HG03558 (cell line): Measurements from ENCODE around the gene SMAP1.

Experiments used
- ATAC-seq: cut with Tn5 transposase; IDR thresholded peaks from one replicate; pipeline ENCODE4 v1.9.1; 2021; ENCODE audit warnings: moderate number of reproducible peaks; ENCODE audit not compliant: unreplicated experiment; ENCODE audit errors: extremely low read depth

SMAP1 gene

DNA sequence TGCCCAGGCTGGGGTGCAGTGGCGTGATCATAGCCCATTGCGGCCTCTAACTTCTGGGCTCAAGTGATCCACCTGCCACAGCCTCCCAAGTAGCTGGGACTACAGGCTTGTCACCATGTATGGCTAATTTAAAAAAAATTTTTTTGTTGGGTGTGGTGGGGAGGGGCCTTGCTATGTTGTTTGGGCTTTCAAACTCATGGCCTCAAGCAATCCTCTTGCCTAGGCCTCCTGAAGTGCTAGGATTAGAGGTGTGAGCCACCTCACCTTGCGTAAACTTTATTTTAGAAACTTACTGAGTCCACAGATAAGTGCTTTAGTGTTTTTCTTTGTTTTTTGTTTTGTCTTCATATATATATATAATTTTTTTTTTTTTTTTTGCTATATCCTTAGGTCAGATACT is 9.1 kb downstream of the SMAP1 start:
- no peak for ATAC-seq

DNA sequence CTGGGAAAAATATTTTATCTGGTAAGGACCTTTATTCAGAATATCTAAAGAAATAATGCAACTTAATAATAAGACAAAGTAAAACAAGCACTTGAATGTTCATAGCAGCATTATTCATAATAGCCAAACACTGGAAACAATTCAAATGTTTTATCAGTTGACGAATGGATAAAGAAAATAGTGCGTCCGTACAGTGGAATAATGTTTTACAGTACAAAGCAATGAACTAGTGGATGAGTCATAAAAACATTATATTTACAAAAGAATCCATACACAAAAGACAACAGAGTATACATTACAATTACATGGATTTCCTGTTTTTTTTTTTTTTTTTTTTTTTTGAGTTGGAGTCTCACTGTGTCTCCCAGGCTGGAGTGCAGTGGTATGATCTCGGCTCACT is 12.7 kb downstream of the SMAP1 start:
- ATAC-seq: no peak

DNA sequence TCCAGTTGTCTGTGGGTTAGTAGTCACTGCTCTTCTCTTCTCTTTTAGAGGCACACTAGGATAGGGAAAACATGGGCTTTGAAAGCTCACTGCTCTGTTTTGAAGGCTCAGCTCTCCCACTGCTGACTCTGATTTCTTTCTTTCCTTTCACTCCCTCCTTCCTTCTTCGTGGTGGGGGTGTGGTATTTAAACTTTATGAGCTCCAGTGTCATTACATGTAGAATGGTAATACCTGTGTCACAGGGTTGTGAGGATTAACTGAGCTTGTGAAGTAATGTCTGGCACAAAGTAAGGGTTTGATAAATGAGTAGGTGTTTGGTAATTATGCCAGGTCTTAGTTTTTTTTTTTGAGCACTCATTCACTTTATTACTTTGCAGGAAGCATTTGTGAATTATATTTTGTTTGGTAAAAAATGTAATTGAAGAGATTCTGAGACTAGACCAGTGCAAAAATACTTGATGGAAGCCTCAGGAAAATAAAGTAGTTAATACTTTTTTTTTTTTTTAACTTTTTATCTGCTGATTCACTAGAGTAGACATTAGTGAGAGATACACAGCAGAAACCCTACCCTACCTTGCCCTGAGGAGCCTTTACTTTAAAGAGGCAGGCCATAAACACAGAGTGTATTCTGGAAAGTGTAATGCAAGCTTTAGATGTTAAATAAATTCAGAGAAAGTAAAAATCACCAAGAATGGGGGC is 17.3 kb downstream of the SMAP1 start:
- ATAC-seq: no peak

DNA sequence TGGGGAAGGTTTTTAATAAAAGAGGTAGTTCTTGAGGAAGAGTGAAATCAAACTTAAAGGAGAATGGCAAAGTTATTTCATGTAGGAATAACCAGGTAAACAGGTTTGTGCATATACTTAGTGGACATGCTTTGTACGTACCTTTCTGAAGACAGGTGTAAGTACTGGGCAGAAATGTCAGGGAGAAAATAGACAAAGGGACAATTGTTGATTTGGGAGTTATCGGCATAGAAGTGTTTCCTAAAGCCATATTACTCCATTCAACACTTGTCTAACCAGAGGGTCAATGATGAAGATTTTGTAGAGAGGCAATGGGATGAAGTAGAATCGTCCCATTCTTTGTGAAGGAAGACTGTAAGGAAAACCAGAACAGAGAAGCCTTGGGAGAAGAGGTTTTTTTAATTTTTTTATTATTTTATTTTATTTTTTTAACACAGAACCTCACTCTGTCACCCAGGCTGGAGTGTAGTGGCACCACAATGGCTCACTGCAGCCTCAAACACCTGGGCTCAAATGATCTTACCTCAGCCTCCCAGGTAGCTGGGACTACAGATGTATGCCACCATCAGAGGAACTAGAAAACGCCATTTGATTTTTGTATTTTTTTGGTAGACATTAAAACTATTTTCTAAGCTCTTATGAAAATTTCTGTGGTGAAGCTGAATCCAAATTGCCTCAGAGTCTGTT is 18.0 kb downstream of the SMAP1 start:
- ATAC-seq: no peak

DNA sequence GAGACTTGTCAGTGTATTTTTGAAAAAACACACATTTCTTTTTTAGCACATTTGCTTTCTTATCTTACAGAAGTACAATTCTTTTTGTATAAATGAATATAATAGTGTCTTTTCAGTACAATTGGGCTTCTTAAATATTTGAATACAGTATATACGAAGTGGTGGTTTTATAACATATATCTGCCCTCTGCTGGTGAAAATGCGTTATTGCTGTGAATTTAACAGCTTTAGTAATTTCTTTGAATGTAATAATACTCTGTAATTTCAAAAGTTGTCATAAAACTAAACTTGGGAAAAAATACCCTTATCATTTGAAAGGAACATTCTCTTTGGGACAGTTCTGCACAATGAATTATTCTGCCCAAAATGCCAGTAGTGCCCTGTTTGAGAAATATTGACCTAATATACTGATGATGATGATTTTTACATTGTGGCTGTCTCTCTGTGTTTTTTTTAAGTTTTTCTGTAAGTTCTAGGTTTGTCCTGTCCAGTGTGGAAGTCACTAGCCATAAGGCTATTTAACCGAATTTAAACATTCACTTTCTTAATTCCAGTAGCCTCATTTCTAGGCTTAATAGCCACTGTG is 19.0 kb downstream of the SMAP1 start:
- no peak for ATAC-seq

DNA sequence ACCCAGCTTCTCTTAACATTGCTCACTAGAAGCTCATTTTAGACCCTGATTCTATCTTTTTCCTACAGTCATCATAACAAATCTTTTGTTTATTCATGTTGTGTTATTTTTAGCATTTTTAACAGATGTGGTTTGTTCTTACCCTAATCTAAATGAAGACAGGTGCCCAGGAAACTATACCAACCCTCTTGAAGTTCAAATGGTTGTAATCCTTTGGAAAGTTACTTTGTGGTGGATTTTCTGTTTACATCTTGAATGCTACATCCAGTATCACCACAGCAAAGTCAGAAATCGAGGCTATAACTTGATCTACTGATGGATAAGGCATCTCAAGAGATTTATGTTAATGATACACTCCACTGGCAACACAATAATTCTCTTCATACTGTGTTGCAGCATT is 26.2 kb downstream of the SMAP1 start:
- no peak for ATAC-seq

DNA sequence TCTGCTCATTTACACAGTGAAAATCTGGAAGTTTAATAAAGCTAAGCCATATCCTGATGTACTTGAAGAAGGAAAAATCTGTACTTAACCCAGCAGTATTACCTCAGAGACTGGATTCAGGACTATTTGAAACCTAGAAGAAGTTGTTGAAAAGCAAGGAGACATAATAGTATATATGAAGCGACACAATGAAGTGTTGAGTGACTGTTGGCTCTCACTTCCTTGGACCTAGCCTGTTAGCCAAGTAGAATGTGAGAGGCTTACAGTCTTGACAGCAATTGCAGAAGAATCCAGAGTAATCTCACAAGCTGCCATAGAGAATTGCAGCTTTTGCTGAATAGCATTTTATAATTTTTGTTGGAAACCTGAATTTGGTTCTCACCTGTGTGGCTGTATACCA is 26.7 kb downstream of the SMAP1 start:
- no peak for ATAC-seq

DNA sequence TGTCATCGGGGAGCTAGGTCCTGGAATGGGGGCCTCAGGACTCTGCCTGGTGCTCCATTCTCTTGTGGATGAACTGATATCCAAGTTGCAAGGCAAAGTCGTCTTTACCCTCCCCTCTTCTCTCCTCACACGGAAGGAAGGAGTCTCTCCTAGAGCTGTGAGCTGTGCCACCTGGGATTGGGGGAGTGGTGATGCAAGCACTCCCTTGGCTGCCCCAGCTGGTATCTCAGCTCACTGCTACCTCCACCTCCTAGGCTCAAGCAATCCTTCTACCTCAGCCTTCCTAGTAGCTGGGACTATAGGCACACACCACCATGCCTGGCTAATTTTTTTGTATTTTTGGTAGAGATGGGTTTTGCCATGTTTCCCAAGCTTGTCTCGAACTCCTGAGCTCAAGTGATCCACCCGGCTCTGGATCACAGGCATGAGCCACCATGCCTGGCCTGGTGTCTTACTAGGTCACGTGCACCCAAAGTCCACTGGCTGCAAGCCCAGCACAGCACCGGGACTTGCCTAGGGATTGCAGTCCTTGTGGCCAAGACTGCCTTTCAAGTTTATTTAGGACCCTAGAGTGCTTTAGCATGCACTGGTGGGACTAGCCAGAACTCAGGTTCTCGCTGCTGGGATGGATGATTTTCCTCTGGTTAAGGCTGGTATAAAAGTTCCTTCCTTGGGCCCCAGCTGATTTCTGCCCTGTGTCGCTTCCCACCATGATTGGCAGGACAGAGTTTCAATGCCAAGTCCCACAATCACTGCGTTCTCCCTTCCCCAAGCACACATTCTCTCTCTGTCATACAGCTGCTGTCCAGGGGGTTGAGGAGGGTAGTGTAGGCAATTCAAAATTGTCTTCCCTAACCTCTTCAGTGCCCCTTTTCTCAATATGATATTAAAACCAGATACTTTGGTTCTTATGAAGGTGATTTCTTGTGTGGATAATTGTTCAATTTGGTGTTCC is 33.5 kb downstream of the SMAP1 start:
- ATAC-seq: no peak

DNA sequence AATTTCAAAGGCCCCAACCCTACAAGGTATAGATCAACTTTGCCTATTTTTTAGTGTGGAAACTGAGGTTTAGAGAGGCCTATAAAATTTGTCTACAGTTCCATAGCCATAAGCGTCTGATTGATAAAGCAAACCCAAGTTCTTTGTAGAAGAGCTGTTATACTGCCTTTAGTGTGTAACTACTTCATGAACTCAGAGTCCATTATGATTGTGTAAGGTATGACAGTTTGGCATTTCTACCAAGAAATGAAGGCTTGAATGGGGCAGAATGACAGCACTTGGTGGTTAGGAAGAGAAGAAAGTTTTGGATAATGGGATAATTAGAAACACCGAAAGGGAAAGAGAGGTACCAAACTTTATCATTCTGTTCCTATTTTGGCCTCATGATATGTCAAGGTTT is 38.1 kb downstream of the SMAP1 start:
- no peak for ATAC-seq

DNA sequence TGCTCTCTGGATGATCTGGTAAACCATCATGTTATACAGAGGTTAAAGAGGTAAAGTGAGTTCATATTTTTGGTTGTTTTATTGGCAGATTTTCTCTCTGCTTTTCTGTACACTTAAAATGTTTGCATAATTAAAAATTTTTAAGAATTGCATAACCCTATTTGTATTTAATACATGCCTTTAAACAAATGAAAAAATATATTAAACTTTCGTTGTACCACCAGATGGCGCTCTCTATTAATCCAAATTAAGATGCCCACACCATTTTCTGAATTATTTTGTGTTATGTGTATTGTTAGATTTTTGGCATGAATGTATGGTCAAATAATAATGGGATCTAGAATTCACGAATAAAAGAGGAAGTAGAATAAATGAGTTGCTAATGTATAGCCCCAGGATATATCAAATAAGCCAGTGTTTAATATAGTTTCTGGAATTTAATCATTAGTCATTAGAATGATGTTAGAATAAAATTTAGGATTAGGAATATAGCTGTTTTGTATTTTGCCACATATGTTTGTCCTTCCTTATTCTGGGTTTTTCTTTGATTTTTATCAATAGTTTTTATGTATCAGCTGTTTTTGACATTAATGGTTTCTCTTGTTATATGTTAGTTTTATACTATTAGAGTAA is 38.9 kb downstream of the SMAP1 start:
- ATAC-seq: no peak

DNA sequence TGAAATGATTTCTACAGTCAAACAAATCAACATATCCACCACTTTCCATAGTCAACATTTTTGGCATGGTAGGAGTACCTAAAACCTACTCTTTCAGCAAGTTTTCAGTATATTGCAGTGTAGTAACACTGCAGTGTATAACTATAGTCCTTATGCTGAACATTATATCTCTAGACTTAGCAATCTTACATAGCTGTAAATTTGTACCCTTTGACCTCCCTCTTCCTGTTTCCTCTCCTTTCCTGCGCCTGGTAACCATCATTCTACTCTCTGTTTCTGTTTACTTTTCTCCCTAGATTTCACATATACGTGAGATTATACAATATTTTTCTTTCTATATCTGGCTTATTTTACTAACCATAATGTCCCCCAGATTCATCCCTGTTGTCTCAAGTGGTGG is 40.2 kb downstream of the SMAP1 start:
- ATAC-seq: no peak

DNA sequence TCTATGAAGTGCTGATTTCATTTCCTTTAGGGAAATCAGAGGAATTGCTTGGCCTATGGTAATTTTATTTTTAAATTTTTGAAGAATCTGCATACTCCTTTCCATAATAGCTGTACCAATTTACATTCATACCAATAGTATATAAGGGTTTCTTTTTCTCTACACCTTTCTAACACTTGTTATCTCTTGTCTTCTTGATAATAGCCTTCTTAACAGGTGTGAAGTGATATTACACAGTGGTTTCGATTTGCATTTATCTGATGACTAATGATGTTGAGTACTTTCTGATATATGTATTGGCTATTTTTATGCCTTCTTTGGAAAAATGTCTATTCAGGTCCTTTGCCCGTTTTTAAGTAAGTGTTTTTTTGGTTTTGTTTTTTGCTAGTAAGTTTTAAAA is 40.8 kb downstream of the SMAP1 start:
- ATAC-seq: no peak

DNA sequence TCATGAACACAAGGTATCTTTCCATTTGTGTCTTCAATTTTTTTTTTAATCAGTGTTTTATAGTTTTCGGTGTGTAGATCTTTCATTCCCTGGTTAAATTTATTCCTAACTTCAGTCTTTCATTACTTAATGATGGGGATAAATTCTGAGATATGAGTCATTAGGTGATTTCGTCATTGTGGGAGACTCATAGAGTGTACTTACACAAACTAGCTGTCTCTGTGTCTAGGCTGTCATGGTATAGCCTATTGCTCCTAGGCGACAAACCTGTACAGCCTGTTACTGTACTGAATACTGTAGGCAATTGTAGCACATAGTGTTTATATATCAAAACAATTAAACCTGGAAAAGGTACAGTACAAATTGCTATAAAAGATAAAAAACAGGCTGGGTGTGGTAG is 42.1 kb downstream of the SMAP1 start:
- no peak for ATAC-seq

DNA sequence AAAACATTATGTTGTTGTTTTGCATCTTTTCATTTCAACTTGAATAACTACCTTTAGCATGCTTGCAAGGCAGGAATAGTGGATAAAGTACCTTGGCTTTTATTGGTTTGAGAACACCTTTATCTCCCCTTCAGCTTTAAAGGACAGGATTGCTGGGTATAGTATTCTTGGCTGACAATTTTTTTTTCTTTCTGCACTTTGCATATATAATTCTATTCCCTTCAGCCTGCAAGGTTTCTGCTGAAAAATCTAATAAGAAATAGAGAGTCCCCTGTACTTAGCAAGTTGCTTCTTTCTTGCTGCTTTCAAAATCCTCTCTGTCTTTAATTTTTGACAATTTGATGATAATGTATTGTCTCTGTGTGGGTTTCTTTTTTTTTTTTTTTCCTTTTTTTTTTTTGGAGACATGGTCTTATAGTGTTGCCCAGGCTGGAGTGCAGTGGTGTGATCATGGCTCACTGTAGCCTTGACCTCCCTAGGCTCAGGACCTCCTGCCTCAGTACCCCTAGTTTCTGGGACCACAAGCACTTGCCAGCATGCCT is 47.1 kb downstream of the SMAP1 start:
- no peak for ATAC-seq

DNA sequence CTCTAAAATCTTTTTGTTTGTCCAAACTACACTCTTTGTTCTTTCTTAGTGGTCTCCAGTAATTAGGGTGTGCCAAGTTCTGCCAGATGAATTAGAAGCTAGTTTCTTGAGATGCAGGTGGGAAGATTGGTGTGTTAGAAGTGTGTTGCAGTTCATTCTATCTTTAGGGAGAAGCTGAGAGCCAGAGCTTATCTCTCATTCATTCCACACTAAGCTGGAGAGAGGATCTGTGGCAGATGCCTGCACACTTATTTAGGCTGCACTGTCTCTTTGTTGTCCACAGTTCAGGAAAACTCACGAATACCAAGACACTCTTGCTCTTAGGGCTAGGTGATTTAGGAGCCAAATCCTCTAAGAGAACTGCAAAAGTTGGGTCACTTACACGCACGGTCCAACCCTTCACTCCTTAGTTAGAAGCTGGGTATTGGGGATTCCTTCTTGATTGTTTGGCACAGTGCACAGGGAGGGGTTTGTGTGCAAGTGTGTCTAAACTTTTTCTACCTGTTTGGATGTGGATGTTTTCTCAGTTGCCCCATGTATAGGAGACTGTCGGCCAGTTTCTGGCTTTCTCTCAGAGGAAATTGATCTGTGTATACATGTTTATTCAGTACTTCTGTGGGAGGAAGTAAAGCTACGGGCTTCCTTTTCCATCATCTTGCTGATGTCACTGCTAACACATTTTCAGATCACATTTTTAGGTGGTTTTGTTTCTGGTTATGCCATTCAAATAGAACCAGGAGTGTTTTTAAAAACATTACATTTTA is 49.5 kb downstream of the SMAP1 start:
- no peak for ATAC-seq

DNA sequence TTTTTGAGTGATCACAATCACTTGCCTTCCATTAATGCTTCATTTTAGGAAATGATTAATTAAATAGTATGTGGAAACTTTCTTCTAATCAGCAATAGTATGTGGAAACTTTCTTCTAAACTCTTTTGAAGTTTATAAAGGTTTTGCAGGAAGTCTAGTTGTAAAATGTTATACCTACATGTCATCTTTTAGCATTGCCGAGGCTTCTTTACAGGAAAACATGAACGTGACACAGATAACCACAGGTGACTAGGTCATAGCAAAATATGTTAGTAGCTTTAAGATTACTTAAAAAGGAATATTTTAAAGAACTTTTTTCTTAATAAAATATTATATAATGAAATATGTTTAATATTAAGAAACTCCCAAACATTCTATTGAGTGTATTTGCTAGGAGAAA is 56.8 kb downstream of the SMAP1 start:
- ATAC-seq: no peak

DNA sequence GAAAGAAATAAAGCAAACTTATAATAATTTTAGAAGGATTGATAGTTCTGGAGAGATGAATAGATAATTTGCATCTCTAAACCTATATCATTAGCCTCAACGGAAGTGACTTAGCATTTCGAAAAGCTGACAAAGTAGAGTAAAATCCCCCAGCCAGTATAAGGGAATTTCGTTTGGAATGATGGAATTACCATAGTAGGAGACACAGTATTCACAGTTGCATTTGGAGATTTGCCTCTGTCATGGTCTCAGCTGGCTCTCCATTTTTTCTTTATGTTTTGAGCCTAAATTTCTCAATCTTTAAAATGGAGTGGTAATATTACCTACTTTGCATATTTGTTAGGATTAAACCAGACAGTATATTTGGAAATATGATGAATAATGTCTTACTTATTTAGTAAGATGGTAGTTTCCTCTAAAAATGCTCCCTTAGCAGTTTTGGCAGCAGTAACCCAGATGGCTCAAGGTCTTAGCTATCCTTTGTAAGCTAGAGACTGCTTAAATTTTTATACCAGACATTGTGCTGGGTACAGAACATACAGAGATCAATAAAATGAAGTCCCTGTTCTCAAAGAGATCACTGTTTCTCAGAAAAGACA is 58.2 kb downstream of the SMAP1 start:
- no peak for ATAC-seq

DNA sequence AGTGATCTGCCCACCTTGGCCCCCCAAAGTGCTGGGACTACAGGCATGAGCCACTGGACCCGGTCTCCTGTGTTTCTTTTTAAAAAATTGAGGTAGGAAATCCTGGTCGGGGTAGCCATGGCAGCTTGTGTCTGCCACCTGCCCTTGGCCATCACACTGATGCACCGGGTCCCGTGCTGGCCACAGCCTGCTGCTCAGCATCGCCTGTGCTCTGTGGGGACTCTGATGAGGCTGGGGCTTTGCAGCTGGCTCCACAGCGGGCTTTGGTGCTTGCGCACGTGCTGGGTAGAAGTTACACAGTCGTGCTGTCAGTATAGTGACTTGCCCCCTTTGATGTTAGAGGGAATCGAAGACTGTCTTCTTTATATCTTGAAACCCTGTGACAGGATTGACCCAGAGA is 66.7 kb downstream of the SMAP1 start:
- no peak for ATAC-seq

DNA sequence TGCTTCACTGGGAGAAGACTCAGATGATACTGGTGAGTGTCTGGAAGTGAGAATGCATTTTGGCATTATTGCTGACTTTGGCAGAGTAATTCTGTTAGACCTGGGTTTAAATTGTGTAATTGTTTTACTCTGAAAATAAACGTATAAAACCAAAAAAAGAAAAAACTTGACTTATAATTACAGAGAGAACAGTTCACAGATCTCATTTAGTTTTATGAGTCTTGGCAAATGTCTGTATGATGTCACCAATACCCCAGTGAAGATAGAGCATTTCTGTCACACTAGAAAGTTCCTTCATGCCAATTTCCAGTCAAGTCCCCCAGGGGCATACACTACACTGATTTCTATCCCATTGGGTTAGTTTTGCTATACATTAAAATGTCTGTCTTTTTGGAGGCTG is 67.3 kb downstream of the SMAP1 start:
- ATAC-seq: no peak
